Mammary epithelial cell (primary cell): ENCODE data around the gene OPALIN.

Source experiments
- CTCF ChIP-seq, 2 donors: IDR thresholded peaks in 1 of 2; conservative IDR thresholded peaks in 1 of 2; 2 replicates each; pipeline ENCODE4 v1.5.1; 2011 to 2012; ENCODE audit warnings: inconsistent platforms in 2 of 2, low read length in 2 of 2, mild to moderate bottlenecking in 2 of 2, control low read depth in 1 of 2, low read depth in 1 of 2; ENCODE audit not compliant: insufficient read depth in 1 of 2; ENCODE audit errors: extremely low read depth in 1 of 2
- EZH2 ChIP-seq: IDR thresholded peaks from 2 replicates; pipeline ENCODE4 v1.6.1; 2012; ENCODE audit warnings: low read length, inconsistent platforms, borderline replicate concordance

- TF ChIP-seq CTCF (conservative IDR thresholded peaks at IDR 0.05 in 1 of 2, IDR thresholded peaks at IDR 0.05 in 1 of 2; ENCODE audit: extremely low read depth in 1 of 2, insufficient read depth in 1 of 2, low read depth in 1 of 2, low read length in 2 of 2): no peak
- no peak for TF ChIP-seq EZH2
These were observed 52.3 kb downstream of the OPALIN start for GRCh38 chr10:96306516-96306915.
